Lung (tissue), 12 donors: ENCODE results near the gene MMAB. TPM values are rescaled to one million over a fixed set of nuclear protein-coding genes. Genes with fewer than 3 reads are reported as not detected.

ENCODE experiments used
- ATAC-seq: fragments of 200-7000 bp; cut with Tn5 transposase; one replicate; pipeline ENCODE4 v1.9.1; 2020; ENCODE audit warnings: moderate number of reproducible peaks; ENCODE audit not compliant: insufficient read depth, low FRiP score
- DNase-seq, 3 donors: peaks; one replicate each; pipeline ENCODE4 v3.0.0-alpha.2; 2013 to 2017
- H3K27ac ChIP-seq, 2 donors: one replicate each; pipeline ENCODE4 v1.5.1; 2013; ENCODE audit warnings: mild to moderate bottlenecking in 2 of 2, moderate library complexity in 2 of 2, control low read depth in 1 of 2, inconsistent platforms in 1 of 2, low read depth in 1 of 2, low read length in 1 of 2
- H3K27me3 ChIP-seq, 3 donors: one replicate each; pipeline ENCODE4 v1.5.1; 2013; ENCODE audit warnings: low read length in 2 of 3; ENCODE audit not compliant: control insufficient read depth in 3 of 3, insufficient read depth in 3 of 3
- H3K36me3 ChIP-seq, 4 donors: one replicate each; pipeline ENCODE4 v1.5.1; 2013; ENCODE audit warnings: low read length in 4 of 4, mild to moderate bottlenecking in 1 of 4, moderate library complexity in 1 of 4; ENCODE audit not compliant: control insufficient read depth in 4 of 4, insufficient read depth in 4 of 4
- H3K4me1 ChIP-seq, 5 donors: one replicate each; pipeline ENCODE4 v1.5.1; 2013; ENCODE audit warnings: low read length in 5 of 5, mild to moderate bottlenecking in 2 of 5, moderate library complexity in 1 of 5; ENCODE audit not compliant: control insufficient read depth in 5 of 5, insufficient read depth in 5 of 5
- H3K4me3 ChIP-seq: one replicate; pipeline ENCODE4 v1.5.1; 2013; ENCODE audit warnings: mild to moderate bottlenecking, control low read depth, moderate library complexity
- H3K9ac ChIP-seq, 2 donors: one replicate each; pipeline ENCODE4 v1.5.1; 2013; ENCODE audit warnings: low read length in 2 of 2, control low read depth in 1 of 2; ENCODE audit not compliant: insufficient read depth in 1 of 2
- H3K9me3 ChIP-seq, 4 donors: one replicate each; pipeline ENCODE4 v1.5.1; 2013; ENCODE audit warnings: low read length in 3 of 4, mild to moderate bottlenecking in 1 of 4, moderate library complexity in 1 of 4; ENCODE audit not compliant: control insufficient read depth in 4 of 4, insufficient read depth in 3 of 4
- WGBS, 2 donors: extraction: QIAGEN DNeasy Blood & Tissue Kit; methylation state at CpG; one replicate each; pipeline ENCODE4 v1.1.7; 2013; 5-methylcytosine and 5-hydroxymethylcytosine counted together
- polyA plus RNA-seq, 2 donors: library from polyadenylated mRNA; stranded (reverse); fragments of 200-250 nt; gene quantifications; one replicate each; pipeline ENCODE4 v1.2.1, GENCODE V29; 2013
- total RNA-seq, 2 donors: library from RNA; depleted of rRNA in 1 of 2; stranded (reverse); fragments of >200 nt in 1 of 2; gene quantifications; one replicate each; pipeline ENCODE4 v1.2.1, GENCODE V29; 2014 to 2021
- TF ChIP-seq, protein P1 (sequence below): IDR thresholded peaks from 2 replicates; pipeline ENCODE4 v1.5.1; 2012; ENCODE audit warnings: mild to moderate bottlenecking; ENCODE audit errors: control extremely low read depth, extremely low read depth
- donor health status: control.
- donor health status: control.
- donor health status: Bipolar disorder and iron deficiency.
- donor health status: healthy.
- donor health status: DM: yes; HTN: yes; CAD: no.

The MMAB gene
- total and polyA plus RNA-seq, 4 donors, result 23.8 to 90.2 (median 77.9) TPM

DNA sequence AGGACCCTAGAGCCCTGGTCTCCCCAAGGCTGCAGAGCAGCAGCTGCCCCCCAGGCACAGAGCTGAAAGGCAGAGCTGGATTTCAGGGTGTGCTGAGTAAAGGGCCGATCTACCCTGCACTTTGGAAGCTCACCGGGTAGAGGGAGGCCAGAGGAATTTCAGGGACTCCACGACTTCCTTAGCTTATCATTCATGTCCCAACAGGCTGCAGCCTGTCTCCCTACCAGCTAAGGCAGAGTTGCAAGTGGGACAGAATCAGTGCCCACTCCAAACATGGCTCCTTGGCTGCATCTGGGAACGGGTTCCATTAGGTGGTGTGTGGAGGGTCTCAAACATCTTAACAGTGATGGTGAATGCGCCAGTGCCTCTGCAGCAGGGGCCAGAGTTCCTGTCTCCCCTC is 27.5 kb downstream of the MMAB start:
- ATAC-seq (no peak), DNase-seq (no peak)
- Histone ChIP-seq H3K27me3 (peaks cover 0 to 10% (median 6%) of the 10 kb centered on the region in 3 donors), H3K9me3 (no peaks in the 10 kb centered on the region), H3K4me1 (no peaks in the 10 kb centered on the region), H3K27ac (no peak overlapping the region), H3K4me3 (no peak overlapping the region), H3K36me3 (no peaks in the 10 kb centered on the region), H3K9ac (no peak overlapping the region)
- TF ChIP-seq, protein P1, sequence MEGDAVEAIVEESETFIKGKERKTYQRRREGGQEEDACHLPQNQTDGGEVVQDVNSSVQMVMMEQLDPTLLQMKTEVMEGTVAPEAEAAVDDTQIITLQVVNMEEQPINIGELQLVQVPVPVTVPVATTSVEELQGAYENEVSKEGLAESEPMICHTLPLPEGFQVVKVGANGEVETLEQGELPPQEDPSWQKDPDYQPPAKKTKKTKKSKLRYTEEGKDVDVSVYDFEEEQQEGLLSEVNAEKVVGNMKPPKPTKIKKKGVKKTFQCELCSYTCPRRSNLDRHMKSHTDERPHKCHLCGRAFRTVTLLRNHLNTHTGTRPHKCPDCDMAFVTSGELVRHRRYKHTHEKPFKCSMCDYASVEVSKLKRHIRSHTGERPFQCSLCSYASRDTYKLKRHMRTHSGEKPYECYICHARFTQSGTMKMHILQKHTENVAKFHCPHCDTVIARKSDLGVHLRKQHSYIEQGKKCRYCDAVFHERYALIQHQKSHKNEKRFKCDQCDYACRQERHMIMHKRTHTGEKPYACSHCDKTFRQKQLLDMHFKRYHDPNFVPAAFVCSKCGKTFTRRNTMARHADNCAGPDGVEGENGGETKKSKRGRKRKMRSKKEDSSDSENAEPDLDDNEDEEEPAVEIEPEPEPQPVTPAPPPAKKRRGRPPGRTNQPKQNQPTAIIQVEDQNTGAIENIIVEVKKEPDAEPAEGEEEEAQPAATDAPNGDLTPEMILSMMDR, result no peak
- 68 to 69% methylated on average over 5 of the region's 5 CpGs for WGBS, 2 donors

DNA sequence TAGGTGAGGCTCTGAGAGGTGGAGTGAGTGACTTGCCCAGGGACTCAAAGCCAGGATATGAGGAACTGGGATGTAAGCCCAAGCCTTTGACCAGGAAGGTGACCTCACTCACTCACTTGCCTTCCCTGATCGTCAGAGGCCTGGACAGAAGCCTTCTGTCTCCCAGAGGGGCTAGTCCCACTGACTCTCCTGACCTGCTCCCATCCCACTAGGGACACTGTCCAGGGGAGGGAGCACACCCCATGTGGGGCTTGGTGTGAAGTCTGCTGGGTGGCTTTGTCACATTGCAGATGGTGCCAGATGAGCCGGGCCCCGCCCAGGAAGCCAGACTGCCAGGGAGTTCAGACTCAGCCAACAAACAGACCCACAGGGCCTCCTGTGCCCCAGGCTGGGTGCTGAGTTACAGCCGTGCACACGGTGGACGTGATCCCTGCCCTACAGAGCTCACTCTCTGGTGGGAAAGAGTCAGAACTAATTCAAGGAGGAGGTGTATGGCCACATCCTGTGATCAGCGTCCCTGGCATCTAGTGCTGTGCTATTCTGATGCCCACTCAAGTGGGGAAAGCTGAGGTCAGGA is 28.3 kb downstream of the MMAB start:
- no peak overlapping the region for H3K9ac ChIP-seq
- TF ChIP-seq, protein P1, result no peak
- 47 to 52% methylated on average over 7 of the region's 7 CpGs for WGBS, 2 donors
- H3K4me1 ChIP-seq, result no peaks in the 10 kb centered on the region
- H3K4me3 ChIP-seq, result no peak overlapping the region
- peaks cover 0 to 1% (median 0%) of the 10 kb centered on the region in 4 donors for H3K36me3 ChIP-seq
- no peak for DNase-seq
- no peak for ATAC-seq
- no peaks in the 10 kb centered on the region for H3K9me3 ChIP-seq
- no peak overlapping the region for H3K27ac ChIP-seq
- H3K27me3 ChIP-seq, result peaks cover 0 to 6% (median 6%) of the 10 kb centered on the region in 3 donors

DNA sequence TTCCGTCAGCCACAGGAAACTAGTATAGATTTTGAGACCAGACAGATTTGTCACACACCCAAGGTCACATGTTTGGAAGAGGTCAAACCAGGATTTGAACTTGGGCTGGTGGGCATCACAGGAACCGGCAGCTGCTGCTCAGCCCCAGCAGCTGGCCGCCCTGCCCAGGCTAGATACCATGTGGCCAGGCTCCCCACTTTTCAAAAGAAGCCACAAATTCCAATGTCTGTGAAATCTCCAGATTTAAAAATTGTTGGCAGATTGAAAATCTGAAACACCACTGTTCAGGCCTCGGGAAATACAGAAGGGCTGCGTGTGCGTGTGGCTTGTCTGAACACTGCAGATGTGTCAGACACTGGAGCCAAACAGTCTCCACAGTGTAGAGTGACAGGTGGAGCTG is 30.4 kb downstream of the MMAB start:
- H3K4me1 ChIP-seq, result peaks cover 0 to 6% (median 0%) of the 10 kb centered on the region in 5 donors
- no peak for ATAC-seq
- peaks cover 0 to 3% (median 0%) of the 10 kb centered on the region in 4 donors for H3K36me3 ChIP-seq
- H3K9ac ChIP-seq, result no peak overlapping the region
- DNase-seq, result no peak
- no peak overlapping the region for H3K4me3 ChIP-seq
- TF ChIP-seq, protein P1, result no peak
- H3K9me3 ChIP-seq, result no peaks in the 10 kb centered on the region
- no peak overlapping the region for H3K27ac ChIP-seq
- no peaks in the 10 kb centered on the region for H3K27me3 ChIP-seq
- 88 to 93% methylated on average over 6 of the region's 6 CpGs for WGBS, 2 donors

DNA sequence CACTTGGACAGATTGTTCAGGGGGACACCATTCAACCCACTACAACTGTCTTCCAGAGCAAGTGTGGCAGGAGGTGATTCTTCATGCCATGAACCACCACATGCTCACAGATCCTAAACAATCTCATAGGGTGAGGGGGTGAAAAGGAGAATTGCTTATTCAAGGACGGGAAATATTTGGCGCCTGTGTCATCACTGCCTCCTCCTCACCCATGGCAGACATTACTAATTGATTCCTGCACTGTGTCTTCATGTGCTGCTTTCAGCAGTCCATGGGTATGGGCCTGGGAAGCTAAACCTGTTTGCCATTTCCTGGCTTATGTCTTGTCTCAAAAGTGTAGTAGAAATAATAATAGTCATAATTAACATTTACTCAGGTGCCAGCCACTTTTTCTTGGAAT is 31.3 kb downstream of the MMAB start:
- Histone ChIP-seq H3K27ac (no peak overlapping the region), H3K4me1 (peaks cover 0 to 6% (median 0%) of the 10 kb centered on the region in 5 donors), H3K9me3 (no peaks in the 10 kb centered on the region), H3K4me3 (no peak overlapping the region), H3K36me3 (peaks cover 0 to 5% (median 0%) of the 10 kb centered on the region in 4 donors), H3K27me3 (no peaks in the 10 kb centered on the region), H3K9ac (no peak overlapping the region)
- TF ChIP-seq, protein P1, result no peak
- ATAC-seq, result no peak
- 80 to 81% methylated on average over 2 of the region's 2 CpGs for WGBS, 2 donors
- DNase-seq, result no peak
